ENCODE data around the gene OIT3.

- TF ChIP-seq POLR2AphosphoS5 (IDR thresholded peaks at IDR 0.05) (no peak), CTCF (IDR thresholded peaks at IDR 0.05) (no peak), POLR2A (IDR thresholded peaks at IDR 0.05) (no peak)
Measured at GRCh38 chr10:72979709-72980108, 86.2 kb downstream of the OIT3 start.

Measured in prostate gland (tissue), 2 donors.